NCI-H1092 (cell line): Measurements from ENCODE around the gene C16orf90.
A peak's percentile ranks its signal among the peaks of the same experiment; 100 is the strongest.

Experiments
- DNase-seq: peaks from one replicate; lab custom pipeline; 2025; lab: John Stamatoyannopoulos, UW

C16orf90 gene, protein sequence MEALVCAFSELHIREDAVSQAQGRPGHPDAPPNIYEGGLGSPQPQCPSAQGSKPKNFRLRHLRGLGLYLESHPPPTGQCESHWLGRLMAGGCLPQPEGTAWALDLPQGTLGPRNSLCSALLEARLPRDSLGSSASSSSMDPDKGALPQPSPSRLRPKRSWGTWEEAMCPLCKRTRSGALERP

DNA sequence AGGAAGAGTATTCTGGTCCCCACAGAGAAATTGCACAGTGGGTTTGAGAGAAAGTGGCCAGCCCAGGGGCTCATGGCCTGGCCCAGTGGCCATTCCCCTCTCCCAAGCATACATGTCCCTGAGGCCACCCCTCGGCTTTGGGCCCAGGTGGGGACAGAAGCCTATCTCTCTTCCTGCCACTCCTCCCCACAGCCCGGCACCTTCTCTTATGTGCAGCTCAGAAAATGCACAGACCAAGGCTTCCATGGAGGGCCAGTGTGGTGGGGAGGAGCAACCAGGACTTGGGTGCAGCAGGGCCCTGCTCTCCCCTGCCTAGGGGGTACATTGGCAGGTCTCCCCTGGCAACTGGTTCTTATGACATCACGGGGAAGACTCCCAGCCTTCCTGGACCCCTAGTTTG, at the start of gene C16orf90:
C16orf90 (minus strand) TSS at position 314 of the 400 bp plus-strand sequence; CDS start at position 246, 68 bp downstream.
- no peak for DNase-seq

GRCh38 chr16:3542601-3543373, 47.5 kb upstream of the C16orf90 start:
- no peak for DNase-seq

DNA sequence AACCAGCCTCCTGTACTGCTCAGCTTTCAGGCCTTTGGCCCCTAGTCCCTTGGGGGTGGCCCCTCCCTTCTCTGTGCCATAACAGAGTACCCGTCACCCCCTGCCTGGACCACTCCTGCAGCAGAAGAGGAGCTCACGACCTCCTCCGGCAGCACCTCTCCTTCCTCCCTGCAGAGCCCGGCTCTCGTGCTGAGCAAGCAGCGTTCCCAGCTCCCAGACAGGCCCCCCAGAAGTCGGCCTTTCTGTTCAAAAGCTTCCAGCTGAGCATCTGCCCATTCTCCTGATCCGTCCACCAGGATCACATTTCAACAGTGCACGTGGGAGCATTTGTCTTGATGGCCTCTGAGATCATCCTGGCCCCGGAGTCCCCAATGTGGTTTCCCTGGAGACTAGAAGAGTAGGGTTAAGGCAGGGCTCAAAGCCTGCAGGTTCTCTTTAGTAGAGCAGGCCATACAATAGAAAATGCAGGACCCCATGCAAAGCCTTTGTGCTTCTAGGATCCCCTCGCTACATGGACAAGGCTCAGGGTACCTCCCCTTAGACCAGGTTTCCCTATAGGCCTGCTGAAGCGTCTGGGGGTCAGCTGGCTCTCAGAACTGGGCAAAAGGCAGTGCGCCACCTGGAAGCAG, 46.4 kb upstream of the C16orf90 start:
- no peak for DNase-seq

DNA sequence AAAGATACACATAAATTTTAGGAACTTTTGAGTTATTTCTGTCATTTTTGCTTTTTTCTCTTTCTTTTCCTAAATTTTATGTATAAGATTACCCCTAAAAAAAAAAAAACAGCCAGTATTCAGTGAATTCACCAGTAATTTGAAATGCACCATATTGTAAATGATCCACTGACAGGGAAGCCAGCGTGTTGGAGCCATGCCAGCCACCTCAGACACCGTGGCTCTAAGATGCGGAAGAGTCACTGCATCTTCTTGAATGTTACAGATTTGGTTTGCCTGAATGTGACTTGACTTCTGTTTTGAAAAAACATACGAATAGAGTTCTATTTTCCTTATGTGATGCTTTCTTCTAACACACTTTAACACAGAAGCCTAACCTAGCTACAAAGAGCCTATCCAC, 42.9 kb upstream of the C16orf90 start:
- no peak for DNase-seq

DNA sequence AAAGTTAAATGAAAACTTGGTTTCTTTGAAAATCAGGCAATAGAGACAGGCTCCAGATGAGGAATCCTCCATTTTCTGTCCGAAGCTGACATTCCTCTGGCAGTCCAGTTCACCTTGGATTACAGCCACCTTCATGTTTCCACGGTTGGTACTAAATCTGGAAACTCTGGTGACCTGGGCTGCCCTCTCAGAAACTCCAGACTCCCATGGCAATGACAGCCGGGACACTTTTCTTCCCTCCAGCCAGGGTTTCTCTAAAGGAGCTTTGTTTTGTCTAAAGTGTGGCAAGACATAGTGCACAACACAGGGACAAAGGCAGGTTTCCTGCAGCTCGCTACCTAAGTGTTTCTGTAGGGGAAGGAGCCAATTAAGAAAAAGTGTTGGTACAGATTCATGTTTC, 41.6 kb upstream of the C16orf90 start:
- no peak for DNase-seq

- DNase-seq, result no peak
Measured at GRCh38 chr16:3536271-3536731, 41.0 kb upstream of the C16orf90 start.

- no peak for DNase-seq
Measured at GRCh38 chr16:3534126-3534525, 38.8 kb upstream of the C16orf90 start.

GRCh38 chr16:3532741-3533140, 37.5 kb upstream of the C16orf90 start:
- no peak for DNase-seq

DNA sequence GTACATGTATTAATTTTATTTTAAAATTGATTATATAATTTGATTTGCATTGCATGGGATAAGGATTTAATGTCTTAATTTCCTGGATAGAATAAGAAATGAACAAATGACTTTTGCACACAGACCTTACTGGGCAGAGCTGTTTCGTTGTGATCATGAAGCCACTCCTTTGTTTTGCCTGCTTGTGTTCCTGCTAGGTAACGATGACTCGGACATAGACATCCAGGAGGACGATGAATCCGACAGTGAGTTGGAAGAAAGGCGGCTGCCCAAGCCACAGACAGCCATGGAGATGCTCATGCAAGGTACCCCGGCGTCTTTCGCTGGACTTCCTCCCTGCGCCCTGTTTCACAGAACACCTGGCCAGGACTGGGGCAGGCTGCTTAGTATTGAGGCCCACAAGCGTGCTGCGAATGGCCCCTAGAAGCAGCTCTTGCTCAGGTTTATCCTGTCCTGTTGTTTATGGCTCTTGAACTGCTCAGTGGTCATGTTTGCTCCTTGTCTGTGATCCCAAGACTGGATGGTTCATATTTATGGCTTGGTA, 35.2 kb upstream of the C16orf90 start:
- no peak for DNase-seq

DNA sequence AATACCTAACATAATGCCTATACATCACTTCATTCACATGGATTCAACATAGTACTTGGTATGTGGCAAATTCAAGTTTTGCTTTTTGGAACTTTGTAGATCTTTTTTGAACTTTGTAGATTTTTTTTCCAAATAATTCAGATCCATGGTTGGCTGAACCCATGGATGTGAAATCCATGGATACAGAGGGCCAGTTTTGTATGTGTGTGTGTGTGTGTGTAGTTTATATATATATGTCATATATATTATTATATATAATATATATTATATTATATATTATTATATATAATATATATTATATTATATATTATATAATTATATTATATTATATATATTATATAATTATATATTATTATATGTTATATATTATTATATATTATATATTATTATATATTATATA, 33.9 kb upstream of the C16orf90 start:
- DNase-seq, result no peak

- no peak for DNase-seq
Measured at GRCh38 chr16:3528406-3528805, 33.1 kb upstream of the C16orf90 start.

- peak; percentile 63 for DNase-seq
Measured at GRCh38 chr16:3527216-3527829, 32.0 kb upstream of the C16orf90 start.

GRCh38 chr16:3525951-3526350, 30.7 kb upstream of the C16orf90 start:
- DNase-seq, result no peak

- DNase-seq, result no peak
Measured at GRCh38 chr16:3523281-3523680, 28.0 kb upstream of the C16orf90 start.

- DNase-seq, result no peak
Measured at GRCh38 chr16:3520841-3521240, 25.6 kb upstream of the C16orf90 start.

GRCh38 chr16:3520413-3520812, 25.1 kb upstream of the C16orf90 start:
- no peak for DNase-seq

GRCh38 chr16:3519581-3519980, 24.3 kb upstream of the C16orf90 start:
- no peak for DNase-seq

DNA sequence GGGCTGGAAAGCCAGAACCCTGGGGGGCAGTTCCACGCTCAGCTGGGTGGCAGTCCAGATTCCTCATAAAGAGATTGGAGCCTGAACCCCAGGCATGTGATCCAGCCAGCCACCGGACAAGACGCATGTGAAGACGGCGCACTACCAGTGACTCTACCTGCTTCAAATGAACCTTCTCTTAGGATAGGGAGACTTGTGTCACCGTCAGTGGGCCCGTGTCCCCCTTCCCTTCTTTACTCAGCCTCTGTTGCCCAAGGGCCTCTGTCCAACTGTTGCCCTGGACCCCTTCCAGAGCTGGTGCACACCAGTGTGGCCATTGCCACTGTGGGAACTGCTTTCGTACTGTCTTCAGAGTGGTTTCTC, 23.7 kb upstream of the C16orf90 start:
- DNase-seq, result no peak

DNA sequence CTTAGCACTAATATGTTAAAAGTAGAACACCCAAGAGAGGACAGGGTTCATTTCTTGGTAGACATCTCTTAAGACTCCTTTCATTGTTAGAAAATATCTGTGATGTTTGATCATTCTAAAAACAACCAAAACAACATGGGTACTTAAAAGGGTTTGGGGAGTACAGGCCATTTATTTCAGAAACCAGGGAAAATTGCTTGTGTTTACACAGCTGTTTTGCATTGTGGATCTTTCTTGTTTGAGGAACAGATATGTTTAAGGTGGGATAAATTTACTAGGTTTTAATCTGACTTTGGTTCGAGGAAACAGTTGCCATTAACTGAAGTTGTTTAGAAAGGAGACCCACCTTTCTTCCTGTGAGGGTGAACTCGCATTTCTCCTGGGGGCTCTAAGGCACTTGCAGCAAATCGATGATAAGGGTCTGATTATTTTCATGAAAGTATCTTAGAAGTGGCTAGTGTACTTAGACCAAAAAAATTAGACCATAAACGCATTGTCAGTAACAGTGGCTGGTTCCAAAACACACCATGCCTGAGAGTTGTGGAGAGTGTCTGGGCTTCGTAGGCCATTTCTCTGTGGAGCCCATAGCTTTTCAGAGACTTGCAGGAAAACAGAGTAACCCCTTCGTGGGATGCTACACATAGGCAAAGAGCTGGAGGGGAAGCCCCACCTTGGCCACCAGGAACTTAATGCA, 23.1 kb upstream of the C16orf90 start:
- DNase-seq, result no peak

DNA sequence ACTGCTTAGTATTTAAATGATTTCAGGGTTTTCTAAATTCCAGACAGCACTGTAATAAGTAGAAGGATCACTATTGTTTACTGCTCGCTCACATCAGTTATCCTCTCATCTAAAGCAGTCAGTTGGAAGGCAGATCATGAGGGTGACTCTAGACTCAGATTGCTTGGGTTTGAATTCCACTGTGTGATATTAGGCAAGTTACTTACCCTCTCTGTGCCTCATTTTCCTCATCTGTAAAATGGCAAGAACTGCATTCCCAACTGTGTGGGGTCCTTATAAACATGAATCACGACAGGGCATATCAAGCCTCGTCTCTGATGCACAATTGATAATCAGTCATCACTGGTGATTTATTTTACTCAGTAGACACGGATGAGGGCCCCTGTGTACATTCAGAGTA, 20.6 kb upstream of the C16orf90 start:
- no peak for DNase-seq

DNA sequence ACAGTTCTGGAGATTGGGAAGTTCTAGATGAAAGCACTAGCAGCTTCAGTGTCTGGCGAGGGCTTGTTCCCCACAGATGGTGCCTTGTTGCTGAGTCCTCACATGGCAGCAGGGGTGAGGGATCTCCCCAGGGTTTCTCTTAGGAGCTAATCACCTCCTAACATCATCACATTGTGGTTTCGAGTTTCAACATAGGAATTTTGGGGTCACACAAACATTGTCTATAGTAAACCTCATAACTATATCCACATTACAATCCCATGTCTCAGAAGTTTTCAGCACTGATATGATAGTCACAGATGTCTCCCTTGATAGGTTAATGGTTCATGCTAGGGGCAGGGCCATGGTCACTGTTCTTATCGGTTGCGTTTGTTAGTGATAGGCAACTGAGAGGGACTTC, 19.3 kb upstream of the C16orf90 start:
- no peak for DNase-seq
